GM12891 (cell line): ENCODE data around the gene KIF11.

Experiments used
- PAX5 ChIP-seq: IDR thresholded peaks from 2 replicates; pipeline ENCODE4 v1.6.1; 2011; ENCODE audit warnings: low read length, moderate library complexity, mild to moderate bottlenecking; ENCODE audit not compliant: insufficient read depth, severe bottlenecking
- POLR2AphosphoS5 ChIP-seq: IDR thresholded peaks from 2 replicates; pipeline ENCODE4 v1.6.1; 2011; ENCODE audit warnings: low read depth, low read length, control low read depth

DNA sequence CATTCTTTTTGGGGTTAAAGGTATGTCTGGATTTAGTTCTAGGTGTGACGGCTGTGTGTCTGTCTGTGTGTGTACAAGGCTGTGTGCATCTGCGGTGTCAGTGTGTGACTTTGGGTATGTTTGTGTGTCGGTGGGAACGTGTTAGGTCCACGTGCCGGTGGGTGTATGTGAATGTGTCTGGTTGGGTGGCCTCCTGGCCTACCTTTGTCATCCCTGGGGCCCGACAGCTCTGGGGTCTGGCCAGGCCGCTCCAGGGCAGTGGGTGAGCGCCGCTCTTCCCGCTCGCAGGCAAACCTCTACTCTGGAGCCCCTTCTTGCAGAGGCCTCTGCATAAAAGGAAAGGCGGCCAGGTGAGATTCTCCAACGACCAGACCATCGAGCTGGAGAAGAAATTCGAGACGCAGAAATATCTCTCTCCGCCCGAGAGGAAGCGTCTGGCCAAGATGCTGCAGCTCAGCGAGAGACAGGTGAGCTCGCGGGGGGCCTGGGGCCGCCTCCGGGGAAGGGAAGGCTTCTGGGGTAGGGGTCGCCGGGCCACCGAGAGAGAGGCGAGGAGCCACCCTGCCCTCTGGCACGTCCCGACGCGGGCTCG lies 99.2 kb downstream of the KIF11 start:
- TF ChIP-seq PAX5 (no peak), POLR2AphosphoS5 (no peak)
